GM21529 (cell line): Measurements from ENCODE around the gene TNFSF4.

Source experiments
- ATAC-seq: cut with Tn5 transposase; IDR thresholded peaks from one replicate; pipeline ENCODE4 v1.9.1; 2021; ENCODE audit not compliant: unreplicated experiment

TNFSF4 gene

GRCh38 chr1:173210716-173211231 lies 3.6 kb upstream of the TNFSF4 start:
- ATAC-seq = no peak

- ATAC-seq = no peak
Measured at GRCh38 chr1:173210283-173210682, 3.2 kb upstream of the TNFSF4 start.

- no peak for ATAC-seq
Measured at GRCh38 chr1:173208868-173209267, 1.7 kb upstream of the TNFSF4 start.

- no peak for ATAC-seq
Measured at GRCh38 chr1:173208146-173208545, 1.0 kb upstream of the TNFSF4 start.

GRCh38 chr1:173205146-173206051 lies 1.7 kb downstream of the TNFSF4 start:
- no peak for ATAC-seq

GRCh38 chr1:173204693-173205092 lies 2.4 kb downstream of the TNFSF4 start:
- ATAC-seq = no peak

GRCh38 chr1:173202424-173203145 lies 4.5 kb downstream of the TNFSF4 start:
- no peak for ATAC-seq

GRCh38 chr1:173201969-173202368 lies 5.2 kb downstream of the TNFSF4 start:
- no peak for ATAC-seq

- ATAC-seq = peak; percentile 83
Measured at GRCh38 chr1:173195596-173196088, 11.5 kb downstream of the TNFSF4 start.

GRCh38 chr1:173193639-173194038 lies 13.5 kb downstream of the TNFSF4 start:
- ATAC-seq = no peak

- ATAC-seq = no peak
Measured at GRCh38 chr1:173191011-173191705, 16.0 kb downstream of the TNFSF4 start.

GRCh38 chr1:173190101-173190936 lies 16.8 kb downstream of the TNFSF4 start:
- no peak for ATAC-seq

- no peak for ATAC-seq
Measured at GRCh38 chr1:173187671-173188237, 19.4 kb downstream of the TNFSF4 start.

GRCh38 chr1:173181791-173182190 lies 25.3 kb downstream of the TNFSF4 start:
- ATAC-seq = no peak

GRCh38 chr1:173176246-173176645 lies 30.9 kb downstream of the TNFSF4 start:
- ATAC-seq = no peak

- no peak for ATAC-seq
Measured at GRCh38 chr1:173175514-173176145, 31.5 kb downstream of the TNFSF4 start.

- ATAC-seq = no peak
Measured at GRCh38 chr1:173173388-173173787, 33.7 kb downstream of the TNFSF4 start.

- ATAC-seq = no peak
Measured at GRCh38 chr1:173171152-173171551, 36.0 kb downstream of the TNFSF4 start.

- no peak for ATAC-seq
Measured at GRCh38 chr1:173168941-173169340, 38.2 kb downstream of the TNFSF4 start.
